Heart left ventricle (tissue), 16 donors: ENCODE results near the gene SERPINB11. TPM values are rescaled to one million over a fixed set of nuclear protein-coding genes. Genes with fewer than 3 reads are reported as not detected.

Source experiments
- ATAC-seq, 4 donors: fragments of 200-7000 bp; cut with Tn5 transposase; one replicate each; pipeline ENCODE4 v1.9.1; 2020 to 2022; ENCODE audit warnings: moderate library complexity in 4 of 4, mild to moderate bottlenecking in 3 of 4, moderate number of reproducible peaks in 1 of 4
- DNase-seq, 5 donors: peaks; one replicate each; pipeline ENCODE4 v3.0.0-alpha.2; 2020
- H3K27ac ChIP-seq, 12 donors: fragments of 200-600 bp; sonication (generic) in 4 of 12; one replicate each; pipeline versions ENCODE4 v1.5.0 to v1.8.0; 2016 to 2022; ENCODE audit warnings: mild to moderate bottlenecking in 2 of 12
- H3K27me3 ChIP-seq, 9 donors: fragments of 200-600 bp; sonication (generic) in 2 of 9; one replicate each; pipeline versions ENCODE4 v1.5.1 to v1.8.0; 2016 to 2022; ENCODE audit warnings: mild to moderate bottlenecking in 3 of 9
- H3K36me3 ChIP-seq, 9 donors: fragments of 200-600 bp; sonication (generic) in 2 of 9; one replicate each; pipeline versions ENCODE4 v1.5.0 to v1.8.0; 2018 to 2022; ENCODE audit warnings: mild to moderate bottlenecking in 2 of 9
- H3K4me1 ChIP-seq, 12 donors: fragments of 200-600 bp; sonication (generic) in 4 of 12; one replicate each; pipeline versions ENCODE4 v1.5.0 to v1.8.0; 2016 to 2022; ENCODE audit warnings: mild to moderate bottlenecking in 3 of 12
- H3K4me3 ChIP-seq, 12 donors: fragments of 200-600 bp; sonication (generic) in 4 of 12; one replicate each; pipeline versions ENCODE4 v1.5.0 to v1.8.0; 2017 to 2022; ENCODE audit warnings: mild to moderate bottlenecking in 9 of 12, moderate library complexity in 4 of 12
- H3K9me3 ChIP-seq, 12 donors: fragments of 200-600 bp; sonication (generic) in 4 of 12; one replicate each; pipeline versions ENCODE4 v1.5.0 to v1.8.0; 2016 to 2022; ENCODE audit warnings: mild to moderate bottlenecking in 1 of 12
- POLR2A ChIP-seq, 2 donors: fragments of 450-650 bp; IDR thresholded peaks; one replicate each; pipeline ENCODE4 v1.6.1; 2017; ENCODE audit warnings: antibody characterized with exemption in 2 of 2, mild to moderate bottlenecking in 2 of 2, moderate library complexity in 2 of 2
- WGBS, 4 donors: extraction: QIAGEN DNeasy Blood & Tissue Kit in 2 of 4; methylation state at CpG; one replicate each; pipeline versions ENCODE4 v1.1.5 to v1.1.7; 2013 to 2018; 5-methylcytosine and 5-hydroxymethylcytosine counted together
- intact Hi-C, 10 donors: fragments of 100-400 bp; cut with DNase I; formaldehyde crosslinking; loops; one replicate each; pipeline versions ENCODE4 v1.11.1 to v1.14.2; 2022
- polyA plus RNA-seq, 2 donors: library from polyadenylated mRNA; stranded (reverse); fragments of 200-250 nt; gene quantifications; one replicate each; pipeline ENCODE4 v1.2.3, GENCODE V29; 2013
- total RNA-seq, 9 donors: library from RNA; depleted of rRNA in 2 of 9; stranded (reverse); fragments of >200 nt in 2 of 9; fragmentation: NEBNext Ultra II Directional in 3 of 9; extraction: Animal tissue kit (Norgen Biotek cat#: 25700) in 3 of 9; gene quantifications; one replicate each; pipeline versions ENCODE4 v1.1.0 to v1.2.4, GENCODE V29; 2016 to 2023
- TF ChIP-seq, protein P1 (sequence below), 12 donors: fragments of 200-600 bp; sonication (generic) in 4 of 12; IDR thresholded peaks; one replicate each; pipeline versions ENCODE4 v1.5.0 to v1.8.0; 2018 to 2022; ENCODE audit warnings: antibody characterized with exemption in 12 of 12, mild to moderate bottlenecking in 5 of 12
- donor health status: ischemic (EF 13 %, LVEDD 7.1; RV severe dilation, severe dysfunction).
- donor health status: healthy with polysubstance abuse.
- donor health status: DM: no; HTN: yes; CAD: no.
- donor health status: DM: no; HTN: no; CAD: no.
- donor health status: ischemic (EF 25% LVEDD 6.9; RV normal size, moderate dysfunction).
- donor health status: ischemic (EF 25% LVEDD 5.7; RV mildly dilated, moderate dysfunction).
- donor health status: healthy.
- donor health status: DM: yes; HTN: yes; CAD: no.
- donor health status: ischemic (EF 35%, LVEDD 5.7; RV mildly dilated, moderate dysfunction).
- donor health status: nonischemic (EF 11% LVEDD 7.7; RV severe dilation, severe dysfunction).
- donor health status: DM: yes; HTN: yes; CAD: no.
- donor health status: PGD.
- donor health status: ischemic (EF 29% LVEDD 5.4; RV normal size, mild dysfunction).
- donor health status: nonischemic (EF 23%, LVEDD 6.1; RV moderate dilation, normal function).

The SERPINB11 gene
- total and polyA plus RNA-seq, 11 donors, result not detected

DNA sequence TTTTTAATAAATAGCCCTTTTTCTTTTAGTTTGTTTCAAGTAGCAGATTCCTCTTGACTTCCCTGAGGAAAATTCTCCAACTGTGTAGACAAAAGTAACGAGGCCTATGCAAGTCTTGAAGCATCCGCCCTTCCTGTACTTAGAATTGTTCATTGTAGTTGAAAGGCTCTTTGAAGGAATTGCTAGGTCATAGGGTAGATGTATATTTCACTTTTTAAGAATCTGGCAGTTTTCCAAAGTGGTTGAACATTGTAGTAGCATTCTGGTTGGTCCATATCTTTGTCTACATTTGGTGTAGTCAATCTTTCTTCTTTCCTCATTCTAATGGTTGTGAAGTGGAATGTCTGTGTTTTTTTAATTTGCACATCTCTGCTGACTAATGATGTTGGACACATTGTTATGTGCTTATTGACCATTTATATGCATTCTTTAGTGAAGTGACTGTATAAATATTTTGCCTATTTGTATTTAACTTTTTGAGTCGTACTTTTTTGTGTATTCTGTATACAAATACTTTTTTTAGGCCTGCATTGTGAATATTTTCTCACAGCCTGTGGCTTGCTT, 5.6 kb upstream of the SERPINB11 start:
- DNase-seq (no peak), ATAC-seq (no peak)
- no peaks in the 10 kb centered on the region for H3K27me3 ChIP-seq
- no peaks in the 10 kb centered on the region for H3K36me3 ChIP-seq
- H3K27ac ChIP-seq, result no peak overlapping the region
- intact Hi-C loops, result no loop called here
- 56 to 65% (median 62%) methylated on average over 3 of the region's 3 CpGs for WGBS, 4 donors
- H3K9me3 ChIP-seq, result peaks cover 0 to 5% (median 0%) of the 10 kb centered on the region in 12 donors
- H3K4me3 ChIP-seq, result no peak overlapping the region
- no peaks in the 10 kb centered on the region for H3K4me1 ChIP-seq
- TF ChIP-seq, protein P1, sequence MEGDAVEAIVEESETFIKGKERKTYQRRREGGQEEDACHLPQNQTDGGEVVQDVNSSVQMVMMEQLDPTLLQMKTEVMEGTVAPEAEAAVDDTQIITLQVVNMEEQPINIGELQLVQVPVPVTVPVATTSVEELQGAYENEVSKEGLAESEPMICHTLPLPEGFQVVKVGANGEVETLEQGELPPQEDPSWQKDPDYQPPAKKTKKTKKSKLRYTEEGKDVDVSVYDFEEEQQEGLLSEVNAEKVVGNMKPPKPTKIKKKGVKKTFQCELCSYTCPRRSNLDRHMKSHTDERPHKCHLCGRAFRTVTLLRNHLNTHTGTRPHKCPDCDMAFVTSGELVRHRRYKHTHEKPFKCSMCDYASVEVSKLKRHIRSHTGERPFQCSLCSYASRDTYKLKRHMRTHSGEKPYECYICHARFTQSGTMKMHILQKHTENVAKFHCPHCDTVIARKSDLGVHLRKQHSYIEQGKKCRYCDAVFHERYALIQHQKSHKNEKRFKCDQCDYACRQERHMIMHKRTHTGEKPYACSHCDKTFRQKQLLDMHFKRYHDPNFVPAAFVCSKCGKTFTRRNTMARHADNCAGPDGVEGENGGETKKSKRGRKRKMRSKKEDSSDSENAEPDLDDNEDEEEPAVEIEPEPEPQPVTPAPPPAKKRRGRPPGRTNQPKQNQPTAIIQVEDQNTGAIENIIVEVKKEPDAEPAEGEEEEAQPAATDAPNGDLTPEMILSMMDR (IDR thresholded peaks at IDR 0.05), result no peak
- no peak for TF ChIP-seq POLR2A (IDR thresholded peaks at IDR 0.05)

DNA sequence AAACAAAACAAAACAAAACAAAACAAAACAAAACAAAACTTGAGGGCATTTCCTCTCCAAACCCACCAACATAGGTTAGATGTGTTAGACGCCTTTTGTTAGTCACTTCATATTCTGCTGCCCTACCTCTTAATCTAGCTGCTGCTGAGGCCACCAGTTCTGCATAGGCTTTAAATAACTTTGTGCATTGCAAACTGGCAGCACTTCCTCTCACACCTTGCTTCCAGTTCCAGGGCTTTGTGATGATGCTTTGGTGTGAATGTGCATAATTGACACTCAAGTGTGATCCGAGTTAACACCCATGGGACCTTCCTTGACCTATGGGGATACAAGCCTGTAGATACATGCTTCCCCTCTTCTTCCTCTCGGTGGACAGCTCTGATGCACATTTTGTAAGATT, 2.3 kb upstream of the SERPINB11 start:
- Histone ChIP-seq H3K27ac (no peak overlapping the region), H3K9me3 (no peaks in the 10 kb centered on the region), H3K4me3 (no peak overlapping the region), H3K27me3 (no peaks in the 10 kb centered on the region), H3K4me1 (no peaks in the 10 kb centered on the region), H3K36me3 (no peaks in the 10 kb centered on the region)
- DNase-seq (no peak), ATAC-seq (no peak)
- TF ChIP-seq, protein P1 (IDR thresholded peaks at IDR 0.05), result no peak
- TF ChIP-seq POLR2A (IDR thresholded peaks at IDR 0.05), result no peak
- WGBS, 4 donors, result 37 to 58% (median 52%) methylated on average over 3 of the region's 3 CpGs
- intact Hi-C loops, result no loop called here

DNA sequence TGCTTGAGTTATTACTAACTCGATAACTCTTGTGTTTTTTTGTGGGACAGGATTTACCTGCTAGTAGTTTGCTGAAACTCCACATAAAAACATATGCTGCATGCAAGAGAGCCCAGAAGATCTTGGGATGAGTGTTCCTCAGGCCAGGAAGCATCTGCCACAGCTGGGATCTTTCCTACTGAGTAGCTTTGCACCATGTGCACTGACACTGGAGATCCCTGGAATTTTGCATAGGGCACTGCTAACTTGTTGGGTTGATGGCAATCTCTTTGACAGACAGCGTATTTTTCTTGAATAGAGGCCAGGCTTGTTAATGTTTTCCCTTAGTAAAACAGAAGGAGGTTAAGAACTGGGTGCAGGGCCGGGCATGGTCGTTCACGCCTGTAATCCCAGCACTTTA, 808 bp upstream of the SERPINB11 start:
- H3K9me3 ChIP-seq, result no peaks in the 10 kb centered on the region
- 77 to 82% (median 81%) methylated on average over 5 of the region's 5 CpGs for WGBS, 4 donors
- H3K27me3 ChIP-seq, result no peaks in the 10 kb centered on the region
- H3K36me3 ChIP-seq, result no peaks in the 10 kb centered on the region
- DNase-seq, result no peak
- intact Hi-C loops, result no loop called here
- no peak for TF ChIP-seq POLR2A (IDR thresholded peaks at IDR 0.05)
- TF ChIP-seq, protein P1 (IDR thresholded peaks at IDR 0.05), result no peak
- H3K27ac ChIP-seq, result no peak overlapping the region
- H3K4me3 ChIP-seq, result no peak overlapping the region
- no peaks in the 10 kb centered on the region for H3K4me1 ChIP-seq
- no peak for ATAC-seq

DNA sequence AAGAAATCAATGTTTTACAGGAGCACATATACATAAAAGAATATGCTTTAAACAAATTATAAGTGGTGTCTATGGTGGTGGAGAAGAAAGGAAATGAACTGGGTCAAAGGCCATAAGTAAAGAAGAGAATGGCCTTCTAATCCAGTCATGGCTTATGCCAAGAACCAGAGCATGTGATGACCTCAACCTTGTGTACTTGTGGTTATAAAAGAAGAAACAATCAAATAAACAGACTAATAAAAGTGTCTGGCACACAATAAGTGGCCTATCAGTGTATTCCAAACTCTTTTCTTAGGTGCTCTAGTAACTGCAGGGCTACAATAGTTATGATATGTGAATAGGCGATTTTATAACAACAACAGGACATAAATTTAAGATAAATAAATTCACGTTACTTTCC, 2.6 kb downstream of the SERPINB11 start:
- H3K9me3 ChIP-seq, result no peaks in the 10 kb centered on the region
- H3K27ac ChIP-seq, result no peak overlapping the region
- ATAC-seq, result no peak
- DNase-seq, result no peak
- intact Hi-C loops, result no loop called here
- 71 to 81% (median 78%) methylated on average over 2 of the region's 2 CpGs for WGBS, 4 donors
- TF ChIP-seq, protein P1 (IDR thresholded peaks at IDR 0.05), result no peak
- TF ChIP-seq POLR2A (IDR thresholded peaks at IDR 0.05), result no peak
- no peaks in the 10 kb centered on the region for H3K36me3 ChIP-seq
- no peak overlapping the region for H3K4me3 ChIP-seq
- no peaks in the 10 kb centered on the region for H3K4me1 ChIP-seq
- no peaks in the 10 kb centered on the region for H3K27me3 ChIP-seq
